AG09319 (cell line): Measurements from ENCODE around the gene GADD45A.
A peak's percentile ranks its signal among the peaks of the same experiment; 100 is the strongest.

Source experiments
- DNase-seq: peaks from one replicate; pipeline ENCODE4 v3.0.0-alpha.2; 2010; ENCODE audit warnings: low read depth; ENCODE audit errors: extremely low read depth
- CTCF ChIP-seq: IDR thresholded peaks from 2 replicates; pipeline ENCODE4 v1.5.1; 2011; ENCODE audit warnings: low read depth, mild to moderate bottlenecking, inconsistent platforms, low read length, moderate library complexity

The GADD45A gene

DNA sequence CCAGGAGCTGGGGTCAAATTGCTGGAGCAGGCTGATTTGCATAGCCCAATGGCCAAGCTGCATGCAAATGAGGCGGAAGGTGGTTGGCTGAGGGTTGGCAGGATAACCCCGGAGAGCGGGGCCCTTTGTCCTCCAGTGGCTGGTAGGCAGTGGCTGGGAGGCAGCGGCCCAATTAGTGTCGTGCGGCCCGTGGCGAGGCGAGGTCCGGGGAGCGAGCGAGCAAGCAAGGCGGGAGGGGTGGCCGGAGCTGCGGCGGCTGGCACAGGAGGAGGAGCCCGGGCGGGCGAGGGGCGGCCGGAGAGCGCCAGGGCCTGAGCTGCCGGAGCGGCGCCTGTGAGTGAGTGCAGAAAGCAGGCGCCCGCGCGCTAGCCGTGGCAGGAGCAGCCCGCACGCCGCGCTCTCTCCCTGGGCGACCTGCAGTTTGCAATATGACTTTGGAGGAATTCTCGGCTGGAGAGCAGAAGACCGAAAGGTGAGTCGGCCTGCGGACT is at the start of gene GADD45A:
TSS of gene GADD45A (plus strand) at position 135 of the 491 bp plus-strand sequence. CDS start at position 429, 294 bp downstream.
- no peak for TF ChIP-seq CTCF
- peak; percentile 99 for DNase-seq

GRCh38 chr1:67636146-67636545 is 48.9 kb upstream of the GADD45A start:
- no peak for TF ChIP-seq CTCF
- no peak for DNase-seq

DNA sequence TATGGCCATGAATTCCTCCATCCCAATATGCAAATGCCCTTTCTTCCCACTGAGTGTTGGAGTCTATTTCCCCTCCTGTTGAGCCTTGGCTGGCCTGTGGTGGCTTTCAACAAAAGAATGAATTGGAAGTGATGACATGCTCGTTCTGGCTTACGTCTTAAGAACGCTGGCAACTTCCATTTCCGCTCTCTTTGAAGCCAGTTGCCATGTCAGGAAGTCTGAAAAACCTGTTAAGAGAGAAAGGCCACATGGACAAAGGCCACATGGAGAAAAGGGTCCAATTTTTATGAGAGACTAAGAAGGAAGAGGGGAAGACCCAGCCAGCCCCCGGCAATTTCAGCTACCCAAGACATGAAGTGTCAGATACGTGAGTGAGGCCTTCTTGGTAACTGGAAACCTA is 45.6 kb upstream of the GADD45A start:
- no peak for DNase-seq
- TF ChIP-seq CTCF = no peak

- TF ChIP-seq CTCF = no peak
- no peak for DNase-seq
Measured at GRCh38 chr1:67642629-67643028, 42.4 kb upstream of the GADD45A start.

DNA sequence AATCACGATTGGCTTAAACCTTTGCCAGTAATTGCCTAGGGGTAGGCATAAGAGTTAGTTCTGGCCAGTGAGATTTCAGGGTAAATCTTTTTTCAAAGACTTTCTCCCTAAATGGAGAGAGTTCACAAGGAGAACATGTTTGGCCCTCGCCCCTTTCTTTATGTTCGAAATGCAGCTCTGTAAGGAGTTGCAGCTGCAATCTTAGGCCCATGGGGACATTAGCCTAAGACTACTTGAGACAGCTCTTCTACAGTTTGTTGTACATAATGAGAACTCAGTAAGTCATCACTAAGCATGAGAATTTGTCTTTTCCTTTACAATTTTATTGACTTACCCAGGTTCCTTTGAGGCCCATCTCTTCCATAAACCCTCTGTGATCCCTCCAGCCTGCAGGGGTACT is 40.4 kb upstream of the GADD45A start:
- TF ChIP-seq CTCF = no peak
- no peak for DNase-seq

DNA sequence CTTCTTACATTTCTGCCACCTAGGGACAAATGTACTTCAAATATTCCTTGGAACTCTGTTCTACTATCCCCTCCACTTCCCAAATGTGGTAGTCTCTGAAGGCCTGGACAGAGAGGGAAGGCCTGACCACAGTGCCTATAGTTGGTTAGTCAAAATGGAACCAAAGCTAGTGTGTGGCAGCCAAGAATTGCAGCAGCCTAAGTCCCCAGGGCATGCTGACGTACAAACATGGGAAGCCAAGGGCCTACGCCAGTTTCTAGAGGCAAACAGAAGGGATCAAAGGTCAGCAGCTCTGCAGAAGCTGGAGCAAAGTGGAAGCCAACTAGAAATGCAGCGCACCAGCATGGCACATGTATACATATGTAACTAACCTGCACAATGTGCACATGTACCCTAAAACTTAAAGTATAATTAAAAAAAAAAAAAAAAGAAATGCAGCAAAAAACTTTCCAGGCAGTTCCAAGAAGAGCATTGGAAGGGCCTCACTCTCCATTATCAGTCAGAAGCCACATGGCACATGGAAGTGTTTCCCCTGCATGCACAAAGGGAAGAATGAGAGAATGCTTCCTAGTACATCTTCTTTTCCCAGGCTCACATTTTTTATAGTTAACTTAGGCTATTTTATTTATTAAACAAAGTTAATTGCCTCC is 39.4 kb upstream of the GADD45A start:
- no peak for DNase-seq
- TF ChIP-seq CTCF = no peak

- TF ChIP-seq CTCF = no peak
- DNase-seq = peak; percentile 77
Measured at GRCh38 chr1:67646145-67647035, 38.6 kb upstream of the GADD45A start.
